Measurements from ENCODE around the gene CHMP3. TPM values are rescaled to one million over a fixed set of nuclear protein-coding genes. Genes with fewer than 3 reads are reported as not detected.
A peak's percentile ranks its signal among the peaks of the same experiment; 100 is the strongest.

Gene CHMP3
- total and polyA plus RNA-seq, 2 of the 13 experiments (the other 11 are each of a cell fraction or from before 2014, with no cell fraction given): 64.1 to 114 TPM

DNA sequence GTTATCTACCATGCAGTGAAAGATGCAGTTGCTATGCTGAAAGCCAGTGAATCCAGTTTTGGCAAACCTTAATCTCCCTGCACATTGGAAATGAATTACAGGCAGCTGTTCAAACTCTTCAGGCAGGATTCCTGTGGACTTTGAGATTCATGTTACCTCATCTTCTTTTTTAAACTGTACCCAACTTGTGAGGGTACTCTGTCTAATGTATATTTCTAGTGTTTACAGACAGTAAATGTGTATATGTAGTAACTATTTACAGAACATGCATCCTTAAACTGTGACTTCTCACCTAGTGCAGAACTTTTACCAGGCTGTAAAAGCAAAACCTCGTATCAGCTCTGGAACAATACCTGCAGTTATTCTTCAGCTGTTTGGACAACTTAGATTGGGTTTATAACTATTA, 71.2 kb downstream of the CHMP3 start (continued):
- TF ChIP-seq, protein P1, sequence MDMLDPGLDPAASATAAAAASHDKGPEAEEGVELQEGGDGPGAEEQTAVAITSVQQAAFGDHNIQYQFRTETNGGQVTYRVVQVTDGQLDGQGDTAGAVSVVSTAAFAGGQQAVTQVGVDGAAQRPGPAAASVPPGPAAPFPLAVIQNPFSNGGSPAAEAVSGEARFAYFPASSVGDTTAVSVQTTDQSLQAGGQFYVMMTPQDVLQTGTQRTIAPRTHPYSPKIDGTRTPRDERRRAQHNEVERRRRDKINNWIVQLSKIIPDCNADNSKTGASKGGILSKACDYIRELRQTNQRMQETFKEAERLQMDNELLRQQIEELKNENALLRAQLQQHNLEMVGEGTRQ (IDR thresholded peaks at IDR 0.05; ENCODE audit: low read depth, low read length): no peak
- TF ChIP-seq, protein P1 (CRISPR knock-in tag; IDR thresholded peaks at IDR 0.05; ENCODE audit: borderline replicate concordance): no peak
- TF ChIP-seq PHF8 (CRISPR knock-in tag; IDR thresholded peaks at IDR 0.05) (no peak), AKAP8 (CRISPR knock-in tag; IDR thresholded peaks at IDR 0.05) (no peak), KAT7 (CRISPR knock-in tag; IDR thresholded peaks at IDR 0.05; ENCODE audit: borderline replicate concordance) (no peak), KDM3A (CRISPR knock-in tag; IDR thresholded peaks at IDR 0.05; ENCODE audit: low read depth) (no peak), MED13 (CRISPR knock-in tag; IDR thresholded peaks at IDR 0.05) (no peak), ZNF138 (CRISPR knock-in tag; IDR thresholded peaks at IDR 0.05; ENCODE audit: low read depth) (no peak), ZKSCAN5 (CRISPR knock-in tag; IDR thresholded peaks at IDR 0.05) (no peak)
- TF ChIP-seq, protein P2, sequence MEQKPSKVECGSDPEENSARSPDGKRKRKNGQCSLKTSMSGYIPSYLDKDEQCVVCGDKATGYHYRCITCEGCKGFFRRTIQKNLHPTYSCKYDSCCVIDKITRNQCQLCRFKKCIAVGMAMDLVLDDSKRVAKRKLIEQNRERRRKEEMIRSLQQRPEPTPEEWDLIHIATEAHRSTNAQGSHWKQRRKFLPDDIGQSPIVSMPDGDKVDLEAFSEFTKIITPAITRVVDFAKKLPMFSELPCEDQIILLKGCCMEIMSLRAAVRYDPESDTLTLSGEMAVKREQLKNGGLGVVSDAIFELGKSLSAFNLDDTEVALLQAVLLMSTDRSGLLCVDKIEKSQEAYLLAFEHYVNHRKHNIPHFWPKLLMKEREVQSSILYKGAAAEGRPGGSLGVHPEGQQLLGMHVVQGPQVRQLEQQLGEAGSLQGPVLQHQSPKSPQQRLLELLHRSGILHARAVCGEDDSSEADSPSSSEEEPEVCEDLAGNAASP (CRISPR knock-in tag; IDR thresholded peaks at IDR 0.05; ENCODE audit: borderline replicate concordance): 0 out of 2 replicates have a peak, but pooled peaks have one; percentile 29
- TF ChIP-seq, protein P3, sequence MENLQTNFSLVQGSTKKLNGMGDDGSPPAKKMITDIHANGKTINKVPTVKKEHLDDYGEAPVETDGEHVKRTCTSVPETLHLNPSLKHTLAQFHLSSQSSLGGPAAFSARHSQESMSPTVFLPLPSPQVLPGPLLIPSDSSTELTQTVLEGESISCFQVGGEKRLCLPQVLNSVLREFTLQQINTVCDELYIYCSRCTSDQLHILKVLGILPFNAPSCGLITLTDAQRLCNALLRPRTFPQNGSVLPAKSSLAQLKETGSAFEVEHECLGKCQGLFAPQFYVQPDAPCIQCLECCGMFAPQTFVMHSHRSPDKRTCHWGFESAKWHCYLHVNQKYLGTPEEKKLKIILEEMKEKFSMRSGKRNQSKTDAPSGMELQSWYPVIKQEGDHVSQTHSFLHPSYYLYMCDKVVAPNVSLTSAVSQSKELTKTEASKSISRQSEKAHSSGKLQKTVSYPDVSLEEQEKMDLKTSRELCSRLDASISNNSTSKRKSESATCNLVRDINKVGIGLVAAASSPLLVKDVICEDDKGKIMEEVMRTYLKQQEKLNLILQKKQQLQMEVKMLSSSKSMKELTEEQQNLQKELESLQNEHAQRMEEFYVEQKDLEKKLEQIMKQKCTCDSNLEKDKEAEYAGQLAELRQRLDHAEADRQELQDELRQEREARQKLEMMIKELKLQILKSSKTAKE (CRISPR knock-in tag; IDR thresholded peaks at IDR 0.05; ENCODE audit: borderline replicate concordance): no peak
- TF ChIP-seq, protein P4, sequence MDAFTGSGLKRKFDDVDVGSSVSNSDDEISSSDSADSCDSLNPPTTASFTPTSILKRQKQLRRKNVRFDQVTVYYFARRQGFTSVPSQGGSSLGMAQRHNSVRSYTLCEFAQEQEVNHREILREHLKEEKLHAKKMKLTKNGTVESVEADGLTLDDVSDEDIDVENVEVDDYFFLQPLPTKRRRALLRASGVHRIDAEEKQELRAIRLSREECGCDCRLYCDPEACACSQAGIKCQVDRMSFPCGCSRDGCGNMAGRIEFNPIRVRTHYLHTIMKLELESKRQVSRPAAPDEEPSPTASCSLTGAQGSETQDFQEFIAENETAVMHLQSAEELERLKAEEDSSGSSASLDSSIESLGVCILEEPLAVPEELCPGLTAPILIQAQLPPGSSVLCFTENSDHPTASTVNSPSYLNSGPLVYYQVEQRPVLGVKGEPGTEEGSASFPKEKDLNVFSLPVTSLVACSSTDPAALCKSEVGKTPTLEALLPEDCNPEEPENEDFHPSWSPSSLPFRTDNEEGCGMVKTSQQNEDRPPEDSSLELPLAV (CRISPR knock-in tag; conservative IDR thresholded peaks at IDR 0.05; ENCODE audit: low read depth): no peak
- TF ChIP-seq, protein P5, sequence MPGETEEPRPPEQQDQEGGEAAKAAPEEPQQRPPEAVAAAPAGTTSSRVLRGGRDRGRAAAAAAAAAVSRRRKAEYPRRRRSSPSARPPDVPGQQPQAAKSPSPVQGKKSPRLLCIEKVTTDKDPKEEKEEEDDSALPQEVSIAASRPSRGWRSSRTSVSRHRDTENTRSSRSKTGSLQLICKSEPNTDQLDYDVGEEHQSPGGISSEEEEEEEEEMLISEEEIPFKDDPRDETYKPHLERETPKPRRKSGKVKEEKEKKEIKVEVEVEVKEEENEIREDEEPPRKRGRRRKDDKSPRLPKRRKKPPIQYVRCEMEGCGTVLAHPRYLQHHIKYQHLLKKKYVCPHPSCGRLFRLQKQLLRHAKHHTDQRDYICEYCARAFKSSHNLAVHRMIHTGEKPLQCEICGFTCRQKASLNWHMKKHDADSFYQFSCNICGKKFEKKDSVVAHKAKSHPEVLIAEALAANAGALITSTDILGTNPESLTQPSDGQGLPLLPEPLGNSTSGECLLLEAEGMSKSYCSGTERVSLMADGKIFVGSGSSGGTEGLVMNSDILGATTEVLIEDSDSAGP (CRISPR knock-in tag; IDR thresholded peaks at IDR 0.05; ENCODE audit: borderline replicate concordance): no peak
- TF ChIP-seq, protein P6, sequence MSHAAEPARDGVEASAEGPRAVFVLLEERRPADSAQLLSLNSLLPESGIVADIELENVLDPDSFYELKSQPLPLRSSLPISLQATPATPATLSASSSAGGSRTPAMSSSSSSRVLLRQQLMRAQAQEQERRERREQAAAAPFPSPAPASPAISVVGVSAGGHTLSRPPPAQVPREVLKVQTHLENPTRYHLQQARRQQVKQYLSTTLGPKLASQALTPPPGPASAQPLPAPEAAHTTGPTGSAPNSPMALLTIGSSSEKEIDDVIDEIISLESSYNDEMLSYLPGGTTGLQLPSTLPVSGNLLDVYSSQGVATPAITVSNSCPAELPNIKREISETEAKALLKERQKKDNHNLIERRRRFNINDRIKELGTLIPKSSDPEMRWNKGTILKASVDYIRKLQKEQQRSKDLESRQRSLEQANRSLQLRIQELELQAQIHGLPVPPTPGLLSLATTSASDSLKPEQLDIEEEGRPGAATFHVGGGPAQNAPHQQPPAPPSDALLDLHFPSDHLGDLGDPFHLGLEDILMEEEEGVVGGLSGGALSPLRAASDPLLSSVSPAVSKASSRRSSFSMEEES (CRISPR knock-in tag; IDR thresholded peaks at IDR 0.05): no peak
- TF ChIP-seq, protein P7, sequence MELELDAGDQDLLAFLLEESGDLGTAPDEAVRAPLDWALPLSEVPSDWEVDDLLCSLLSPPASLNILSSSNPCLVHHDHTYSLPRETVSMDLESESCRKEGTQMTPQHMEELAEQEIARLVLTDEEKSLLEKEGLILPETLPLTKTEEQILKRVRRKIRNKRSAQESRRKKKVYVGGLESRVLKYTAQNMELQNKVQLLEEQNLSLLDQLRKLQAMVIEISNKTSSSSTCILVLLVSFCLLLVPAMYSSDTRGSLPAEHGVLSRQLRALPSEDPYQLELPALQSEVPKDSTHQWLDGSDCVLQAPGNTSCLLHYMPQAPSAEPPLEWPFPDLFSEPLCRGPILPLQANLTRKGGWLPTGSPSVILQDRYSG (CRISPR knock-in tag; IDR thresholded peaks at IDR 0.05): no peak
- TF ChIP-seq, protein P8, sequence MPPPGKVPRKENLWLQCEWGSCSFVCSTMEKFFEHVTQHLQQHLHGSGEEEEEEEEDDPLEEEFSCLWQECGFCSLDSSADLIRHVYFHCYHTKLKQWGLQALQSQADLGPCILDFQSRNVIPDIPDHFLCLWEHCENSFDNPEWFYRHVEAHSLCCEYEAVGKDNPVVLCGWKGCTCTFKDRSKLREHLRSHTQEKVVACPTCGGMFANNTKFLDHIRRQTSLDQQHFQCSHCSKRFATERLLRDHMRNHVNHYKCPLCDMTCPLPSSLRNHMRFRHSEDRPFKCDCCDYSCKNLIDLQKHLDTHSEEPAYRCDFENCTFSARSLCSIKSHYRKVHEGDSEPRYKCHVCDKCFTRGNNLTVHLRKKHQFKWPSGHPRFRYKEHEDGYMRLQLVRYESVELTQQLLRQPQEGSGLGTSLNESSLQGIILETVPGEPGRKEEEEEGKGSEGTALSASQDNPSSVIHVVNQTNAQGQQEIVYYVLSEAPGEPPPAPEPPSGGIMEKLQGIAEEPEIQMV (CRISPR knock-in tag; IDR thresholded peaks at IDR 0.05; ENCODE audit: low read depth): no peak

Measured in HepG2 (cell line).